NT2/D1 (cell line): ENCODE data around the gene SNAPC4.

ENCODE experiments used
- YY1 ChIP-seq: IDR thresholded peaks from 2 replicates; pipeline ENCODE4 v1.6.1; 2011; ENCODE audit not compliant: insufficient read length, insufficient read depth
- ZNF274 ChIP-seq: IDR thresholded peaks from 2 replicates; pipeline ENCODE4 v1.6.1; 2011; ENCODE audit warnings: mild to moderate bottlenecking, low read depth, low read length

DNA sequence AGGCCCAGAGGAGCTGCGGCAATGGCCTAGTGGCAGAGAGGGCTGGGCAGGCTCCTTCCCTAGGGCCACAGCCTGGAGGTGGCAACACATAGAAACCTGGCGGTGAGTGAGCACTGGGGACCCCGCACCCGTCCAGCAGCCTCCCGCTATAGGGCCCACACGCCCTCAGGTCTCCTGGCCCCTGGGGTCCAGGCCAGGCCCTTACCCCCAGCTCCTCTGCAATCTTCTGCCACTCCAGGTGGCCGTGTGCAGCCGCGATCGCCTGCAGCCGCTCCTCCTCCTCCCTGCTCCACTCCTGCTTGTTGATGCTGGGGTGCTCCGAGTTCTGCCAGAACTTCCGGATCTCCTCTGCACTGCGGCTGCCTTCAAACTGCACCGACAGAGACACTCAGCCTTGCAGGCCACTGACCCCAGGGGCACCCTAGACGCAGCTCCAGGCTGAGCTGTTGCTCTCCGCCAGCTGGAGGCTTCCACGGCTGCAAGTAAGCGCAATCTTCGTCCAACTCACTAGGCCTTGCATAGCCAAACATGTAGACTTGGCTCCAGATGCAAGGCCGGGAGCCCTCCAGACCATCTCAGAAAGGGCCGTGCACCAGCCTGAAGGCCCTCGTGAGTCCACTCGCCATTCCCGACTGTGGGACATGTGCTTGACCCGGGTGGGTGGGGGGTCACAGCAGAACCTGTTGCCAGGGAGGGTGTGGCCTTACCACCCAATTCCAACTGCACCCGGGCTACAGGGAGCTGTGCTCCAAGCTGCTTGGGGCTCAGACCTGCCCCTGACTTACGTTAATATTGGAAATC lies 8.0 kb downstream of the SNAPC4 start:
- no peak for TF ChIP-seq ZNF274
- no peak for TF ChIP-seq YY1
